G401 (cell line): ENCODE data around the gene S100A1. TPM values are rescaled to one million over a fixed set of nuclear protein-coding genes. Genes with fewer than 3 reads are reported as not detected.
A peak's percentile ranks its signal among the peaks of the same experiment; 100 is the strongest.
"Not testable (repeated sequence)": the region's sequence is repeated elsewhere in the genome, so short reads cannot be mapped to it uniquely, and the experiment has no call there.

ENCODE experiments used
- DNase-seq: peaks from one replicate; pipeline ENCODE4 v3.0.0-alpha.2; 2015; ENCODE audit warnings: low spot score
- in situ Hi-C: cut with HindIII; loops from 2 replicates; pipeline ENCODE4 v1.10.0; 2016; ENCODE audit warnings: low sequenced_read_pairs, mixed read lengths
- total RNA-seq: library from RNA; depleted of rRNA; stranded (reverse); fragments of >200 nt; shearing (Covaris generic); gene quantifications from 2 replicates; pipeline ENCODE4 v1.2.3, GENCODE V29; 2014; rRNA removed

Gene S100A1
- 132 and 195 TPM in 2 replicates for total RNA-seq

DNA sequence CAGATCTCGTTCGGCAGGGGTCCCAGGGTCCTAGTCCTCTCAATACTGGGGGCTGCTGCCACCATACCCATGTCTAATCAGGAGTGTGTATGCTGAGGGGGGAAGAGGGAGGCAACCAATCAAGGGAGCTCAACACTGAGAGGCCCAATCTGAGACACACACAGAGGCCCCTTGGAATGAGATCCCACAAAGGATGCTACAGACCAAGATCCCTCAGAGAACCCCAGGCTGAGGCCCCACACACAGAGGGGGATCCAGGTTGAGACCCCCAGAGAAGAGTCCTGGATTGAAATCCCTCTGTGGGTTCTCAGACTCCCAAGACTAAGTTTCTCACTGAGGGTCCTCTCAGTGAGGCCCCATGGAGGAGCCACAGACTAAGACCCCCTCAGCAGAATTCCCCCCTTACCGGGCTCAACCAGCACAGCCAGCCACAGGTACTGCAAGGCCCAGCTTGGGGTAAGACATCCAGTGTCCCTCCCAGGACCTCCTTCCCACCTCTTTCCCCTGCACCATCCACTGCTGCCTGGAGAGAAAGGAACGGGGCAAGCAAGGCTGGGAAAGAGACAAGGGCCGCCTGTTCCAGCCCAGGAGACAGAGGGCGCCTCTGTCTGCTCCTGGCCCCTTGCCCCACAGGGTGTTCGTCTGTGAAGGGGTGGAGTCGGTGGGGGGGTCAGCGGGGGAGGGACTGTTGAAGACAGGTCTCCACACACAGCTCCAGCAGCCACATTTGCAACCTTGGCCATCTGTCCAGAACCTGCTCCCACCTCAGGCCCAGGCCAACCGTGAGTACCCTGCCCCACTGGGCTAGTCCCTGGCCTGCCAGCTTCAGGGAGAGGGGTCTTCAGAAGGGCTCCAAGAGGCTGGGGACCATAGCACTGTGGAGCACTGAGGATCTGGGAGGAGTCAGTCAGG is at the start of gene S100A1:
Gene S100A1, plus strand, starts transcription at position 720 of the 912 bp plus-strand sequence. CDS start 2,088 bp downstream, outside the sequence.
- peak; percentile 41 for DNase-seq
- in situ Hi-C loops: no loop called here

DNA sequence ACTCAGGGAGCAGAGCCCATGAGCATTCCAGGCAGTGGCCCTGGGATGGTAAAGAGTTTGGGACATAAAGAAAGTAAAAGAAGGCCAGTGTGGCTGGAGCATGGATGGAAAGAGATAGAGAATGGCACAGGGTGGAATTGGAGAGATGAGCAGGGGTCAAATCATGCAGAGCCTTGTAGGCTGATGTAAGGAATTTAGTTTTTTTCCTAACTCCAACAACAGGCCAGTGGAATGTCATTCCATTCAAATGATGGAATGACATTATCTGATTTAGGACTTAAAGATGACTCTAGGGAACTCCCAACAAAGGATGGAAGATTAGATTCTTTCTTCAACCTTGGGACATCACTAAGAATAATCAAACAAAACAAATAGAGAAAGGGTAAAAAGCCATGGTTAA is 49.7 kb upstream of the S100A1 start:
- in situ Hi-C loops: loop anchor here (25.0 kb wide), 1 partner anchor 216 kb away; the partner anchor contains the start of gene S100A9
- DNase-seq: no peak

DNA sequence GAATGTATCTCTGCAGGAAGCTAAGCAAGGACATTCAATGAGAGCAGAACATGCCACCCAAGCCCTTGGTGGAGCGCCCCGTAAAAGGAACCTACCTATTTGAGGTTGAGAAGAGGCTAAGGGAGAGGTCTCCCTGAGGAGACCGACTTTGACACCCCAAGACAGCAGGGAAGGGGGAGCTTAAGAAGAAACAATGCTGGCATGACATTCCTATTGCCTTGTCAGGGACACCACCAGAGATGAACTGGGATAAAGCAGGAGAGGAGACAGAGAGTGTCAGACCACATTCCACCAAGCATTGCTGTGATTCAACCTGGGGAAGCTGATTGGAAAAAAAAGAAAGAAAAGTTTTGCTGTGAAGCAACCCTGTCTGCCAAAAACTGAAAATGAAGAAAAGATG is 49.3 kb upstream of the S100A1 start:
- no peak for DNase-seq
- in situ Hi-C loops: loop anchor here (25.0 kb wide), 1 partner anchor 217 kb away; the partner anchor contains the start of gene S100A9

DNA sequence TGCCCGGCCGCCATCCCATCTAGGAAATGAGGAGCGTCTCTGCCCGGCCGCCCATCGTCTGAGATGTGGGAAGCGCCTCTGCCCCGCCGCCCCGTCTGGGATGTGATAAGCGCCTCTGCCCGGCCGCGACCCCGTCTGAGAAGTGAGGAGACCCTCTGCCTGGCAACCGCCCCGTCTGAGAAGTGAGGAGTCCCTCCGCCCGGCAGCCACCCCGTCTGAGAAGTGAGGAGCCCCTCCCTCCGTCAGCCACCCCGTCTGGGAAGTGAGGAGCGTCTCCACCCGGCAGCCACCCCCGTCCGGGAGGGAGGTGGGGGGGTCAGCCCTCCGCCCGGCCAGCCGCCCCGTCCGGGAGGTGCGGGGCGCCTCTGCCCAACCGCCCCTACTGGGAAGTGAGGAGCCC is 45.4 kb upstream of the S100A1 start:
- not testable (repeated sequence) for DNase-seq
- in situ Hi-C loops: loop anchor here (25.0 kb wide), 1 partner anchor 221 kb away; the partner anchor contains the start of gene S100A9

DNA sequence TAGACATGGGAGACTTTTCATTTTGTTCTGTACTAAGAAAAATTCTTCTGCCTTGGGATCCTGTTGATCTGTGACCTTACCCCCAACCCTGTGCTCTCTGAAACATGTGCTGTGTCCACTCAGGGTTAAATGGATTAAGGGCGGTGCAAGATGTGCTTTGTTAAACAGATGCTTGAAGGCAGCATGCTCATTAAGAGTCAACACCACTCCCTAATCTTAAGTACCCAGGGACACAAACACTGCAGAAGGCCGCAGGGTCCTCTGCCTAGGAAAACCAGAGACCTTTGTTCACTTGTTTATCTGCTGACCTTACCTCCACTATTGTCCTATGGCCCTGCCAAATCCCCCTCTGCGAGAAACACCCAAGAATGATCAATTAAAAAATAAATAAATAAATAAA is 44.7 kb upstream of the S100A1 start:
- in situ Hi-C loops: loop anchor here (25.0 kb wide), 1 partner anchor 221 kb away; the partner anchor contains the start of gene S100A9
- DNase-seq: not testable (repeated sequence)

DNA sequence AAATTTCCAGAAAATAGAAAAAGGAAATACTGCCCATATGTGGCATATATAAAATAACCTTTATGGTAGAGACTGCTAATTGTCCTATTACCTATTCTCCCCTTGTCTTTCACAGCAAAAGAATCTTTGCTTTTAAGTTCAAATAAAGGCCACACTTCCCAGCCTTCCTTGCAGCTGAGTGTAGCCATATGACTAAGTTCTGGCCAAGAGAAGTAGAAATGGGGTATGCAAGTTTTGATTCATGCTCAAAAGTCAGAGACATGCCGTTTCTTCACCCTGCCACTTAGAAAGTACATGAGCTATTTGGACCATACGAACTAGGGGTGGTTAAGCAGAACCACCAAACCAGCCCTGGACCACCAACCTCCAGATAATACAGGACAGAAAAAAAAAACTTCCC is 44.3 kb upstream of the S100A1 start:
- in situ Hi-C loops: loop anchor here (25.0 kb wide), 1 partner anchor 222 kb away; the partner anchor contains the start of gene S100A9
- no peak for DNase-seq

DNA sequence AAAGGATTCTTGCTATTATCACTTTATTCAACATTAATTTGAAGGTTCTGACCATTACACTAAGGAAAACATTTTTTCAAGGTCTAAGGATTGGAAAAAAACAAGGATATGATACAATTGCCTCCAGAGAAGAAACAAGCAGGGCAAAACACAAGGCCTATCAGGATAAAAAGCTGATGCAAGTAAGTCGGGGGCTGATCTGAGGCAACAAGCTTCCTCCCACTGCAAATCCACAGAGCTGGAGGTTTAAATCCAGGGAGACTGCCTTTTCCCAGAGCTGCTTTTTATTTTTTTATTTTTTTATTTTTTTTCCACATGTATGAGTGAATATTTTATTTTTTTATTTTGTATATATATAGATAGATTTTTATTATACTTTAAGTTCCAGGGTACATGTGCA is 43.2 kb upstream of the S100A1 start:
- in situ Hi-C loops: loop anchor here (25.0 kb wide), 1 partner anchor 223 kb away; the partner anchor contains the start of gene S100A9
- DNase-seq: no peak

DNA sequence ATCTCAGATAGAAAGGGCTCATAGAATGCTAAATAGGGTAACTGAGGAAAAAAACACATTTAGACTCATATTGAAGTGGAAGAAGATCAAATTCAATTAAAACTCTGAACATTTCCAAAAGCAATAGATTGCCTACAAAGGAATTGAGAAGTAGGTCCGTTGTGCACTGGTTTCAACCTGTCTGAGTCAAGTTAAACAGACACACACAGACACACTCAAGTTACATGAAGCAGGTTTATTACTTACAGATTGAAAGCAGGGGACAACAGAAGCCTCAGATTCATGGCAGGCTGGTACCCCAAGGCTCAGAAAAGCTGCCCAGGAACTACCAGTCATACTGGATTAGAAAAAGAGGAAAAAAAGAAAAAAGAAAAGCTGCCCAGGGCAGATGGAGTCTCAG is 41.9 kb upstream of the S100A1 start:
- in situ Hi-C loops: loop anchor here (25.0 kb wide), 1 partner anchor 224 kb away; the partner anchor contains the start of gene S100A9
- no peak for DNase-seq

DNA sequence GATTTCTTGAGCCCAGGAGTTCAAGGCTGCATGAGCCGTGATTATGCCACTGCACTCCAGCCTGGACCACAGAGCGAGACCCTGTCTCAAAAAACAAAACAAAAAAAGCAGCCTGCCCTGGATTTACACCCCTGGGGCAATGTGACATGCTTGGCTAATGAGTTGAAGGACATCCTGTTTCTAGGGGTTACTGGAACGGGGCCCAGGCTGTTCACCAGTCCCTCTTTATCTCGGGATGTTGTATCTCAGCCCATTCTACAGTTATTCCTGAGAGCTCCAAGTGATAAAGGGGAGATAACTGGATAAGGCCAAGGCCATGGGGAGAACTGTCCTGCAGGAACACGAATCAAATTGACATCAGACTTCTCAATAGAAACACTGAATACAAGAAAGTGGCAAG is 40.9 kb upstream of the S100A1 start:
- no peak for DNase-seq
- in situ Hi-C loops: loop anchor here (25.0 kb wide), 1 partner anchor 225 kb away; the partner anchor contains the start of gene S100A9

DNA sequence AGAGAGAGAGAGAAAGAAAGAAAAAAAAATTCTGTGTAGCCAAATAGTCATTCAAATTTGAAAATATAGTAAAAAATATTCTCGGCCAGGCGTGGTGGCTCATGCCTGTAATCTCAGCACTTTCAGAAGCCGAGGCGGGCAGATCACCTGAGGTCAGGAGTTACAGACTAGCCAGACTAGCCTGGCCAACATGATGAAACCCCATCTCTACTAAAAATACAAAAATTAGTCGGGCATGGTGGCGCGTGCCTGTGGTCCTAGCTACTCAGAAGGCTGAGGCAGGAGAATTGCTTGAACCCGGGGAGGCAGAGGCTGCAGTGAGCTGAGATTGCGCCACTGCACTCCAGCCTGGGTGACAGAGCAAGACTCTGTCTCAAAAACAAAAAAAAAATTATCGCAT is 40.2 kb upstream of the S100A1 start:
- not testable (repeated sequence) for DNase-seq
- in situ Hi-C loops: loop anchor here (25.0 kb wide), 1 partner anchor 226 kb away; the partner anchor contains the start of gene S100A9

DNA sequence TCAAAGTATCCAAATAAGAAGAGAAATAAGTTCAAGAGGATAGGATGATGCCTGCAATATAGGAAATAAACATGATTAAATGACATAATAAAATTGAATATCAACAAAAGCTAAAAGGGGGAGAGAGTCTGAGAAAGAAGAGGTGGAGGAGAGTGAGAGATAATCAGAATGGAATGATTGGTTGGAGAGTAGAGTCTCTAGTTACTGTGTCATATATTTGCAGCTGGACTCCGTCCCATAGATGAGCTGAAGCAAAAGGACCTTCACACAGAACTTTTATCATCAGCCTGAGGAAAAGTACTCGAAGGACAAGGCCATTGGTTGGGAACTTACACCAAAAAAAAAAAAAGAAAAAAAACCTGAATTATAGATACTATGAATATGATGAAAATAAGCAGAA is 39.8 kb upstream of the S100A1 start:
- DNase-seq: no peak
- in situ Hi-C loops: loop anchor here (25.0 kb wide), 1 partner anchor 226 kb away; the partner anchor contains the start of gene S100A9

DNA sequence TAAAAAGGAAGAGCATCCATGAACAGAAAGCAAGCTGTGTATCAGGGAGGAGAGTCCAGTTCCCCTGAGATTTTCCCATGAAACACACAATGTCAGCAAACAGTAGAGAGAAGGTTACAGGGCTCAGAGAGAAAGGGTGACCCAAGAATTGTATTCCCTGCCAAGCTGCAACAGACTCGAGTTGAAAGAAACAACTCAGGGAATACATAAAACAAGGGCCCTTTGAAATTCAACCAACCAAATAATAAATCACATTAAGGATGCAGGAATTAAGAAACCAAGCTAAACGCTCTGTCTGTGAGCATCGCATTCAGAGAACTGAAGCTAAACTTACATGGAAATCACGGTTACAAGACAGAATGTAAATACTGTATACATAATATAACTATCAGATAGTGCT is 35.5 kb upstream of the S100A1 start:
- in situ Hi-C loops: loop anchor here (25.0 kb wide), 1 partner anchor 230 kb away; the partner anchor contains the start of gene S100A9
- DNase-seq: peak; percentile 25

DNA sequence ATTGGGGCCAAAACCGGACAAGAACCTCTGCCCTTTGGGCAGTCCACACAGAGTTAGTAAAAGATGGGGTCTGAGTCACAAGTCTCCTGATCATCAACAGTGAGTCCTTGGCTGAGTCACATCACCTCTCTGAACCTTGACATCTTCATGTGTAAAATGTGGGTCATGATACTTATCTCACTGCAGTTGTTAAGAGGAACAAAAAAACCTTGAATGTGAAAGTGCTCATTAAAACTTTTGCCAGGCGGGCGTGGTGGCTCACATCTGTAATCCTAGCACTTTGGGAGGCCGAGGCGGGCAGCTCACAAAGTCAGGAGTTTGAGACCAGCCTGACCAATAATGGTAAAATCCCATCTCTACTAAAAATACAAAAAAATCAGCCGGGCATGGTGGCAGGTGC is 31.0 kb upstream of the S100A1 start:
- in situ Hi-C loops: loop anchor here (25.0 kb wide), 1 partner anchor 235 kb away; the partner anchor contains the start of gene S100A9
- no peak for DNase-seq

DNA sequence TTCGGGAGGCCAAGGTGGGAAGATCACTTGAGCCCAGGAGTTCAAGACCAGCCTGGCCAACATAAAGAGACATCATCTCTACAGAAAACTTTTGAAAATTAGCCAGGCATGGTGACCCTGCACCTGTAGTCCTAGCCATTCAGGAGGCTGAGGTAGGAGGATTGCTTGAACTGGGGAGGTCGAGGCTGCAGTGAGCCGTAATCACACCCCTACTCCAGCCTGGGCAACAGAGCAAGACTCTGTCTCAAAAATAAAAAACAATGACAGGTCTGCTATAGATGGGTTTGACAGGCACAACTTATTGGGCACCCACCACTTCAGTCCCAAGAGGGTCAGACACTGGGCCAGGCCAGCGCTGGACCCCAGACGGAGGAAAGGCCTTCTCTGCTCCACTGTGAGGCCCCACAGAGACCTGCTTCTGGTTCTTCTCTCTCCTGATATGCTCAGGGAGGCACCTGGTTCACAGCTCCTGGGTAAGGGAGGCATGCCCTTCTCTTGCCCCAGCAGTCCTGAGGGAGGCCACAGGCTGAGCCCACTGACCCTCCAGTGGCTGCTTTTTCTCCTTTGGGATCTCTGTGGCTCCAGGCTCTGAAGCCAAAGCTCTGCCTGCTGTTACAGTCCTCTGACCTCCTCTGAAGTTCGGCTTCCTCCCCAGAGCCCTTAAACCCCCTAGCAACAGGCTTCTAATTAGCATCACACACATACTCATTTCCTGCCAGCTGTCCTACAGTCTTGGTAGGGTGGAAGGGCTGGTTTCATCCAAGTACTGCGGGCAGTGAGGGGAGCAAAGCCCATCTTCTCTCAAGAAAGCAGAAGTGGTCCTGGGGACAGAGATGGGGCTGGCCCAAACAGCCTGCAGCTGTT is 29.7 kb upstream of the S100A1 start:
- in situ Hi-C loops: loop anchor here (25.0 kb wide), 1 partner anchor 236 kb away; the partner anchor contains the start of gene S100A9
- no peak for DNase-seq

DNA sequence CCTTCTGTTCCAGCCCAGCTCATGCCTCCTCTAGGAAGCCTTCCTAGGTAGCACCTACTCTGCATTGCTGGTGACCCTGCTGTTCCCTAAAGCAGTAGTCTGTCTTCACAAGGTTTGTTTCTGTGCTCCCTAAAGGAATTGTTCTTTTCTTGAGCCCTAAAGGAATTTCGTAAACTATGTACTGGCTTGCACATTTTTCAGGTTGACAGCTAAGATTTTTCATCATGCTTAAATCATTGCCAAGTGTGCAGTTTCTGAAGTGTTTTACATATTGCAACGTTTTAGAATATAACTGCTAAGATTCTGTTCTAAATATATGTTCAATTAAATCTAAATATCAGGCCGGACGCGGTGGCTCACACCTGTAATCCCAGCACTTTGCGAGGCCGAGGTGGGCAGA is 28.4 kb upstream of the S100A1 start:
- no peak for DNase-seq
- in situ Hi-C loops: loop anchor here (25.0 kb wide), 1 partner anchor 238 kb away; the partner anchor contains the start of gene S100A9

DNA sequence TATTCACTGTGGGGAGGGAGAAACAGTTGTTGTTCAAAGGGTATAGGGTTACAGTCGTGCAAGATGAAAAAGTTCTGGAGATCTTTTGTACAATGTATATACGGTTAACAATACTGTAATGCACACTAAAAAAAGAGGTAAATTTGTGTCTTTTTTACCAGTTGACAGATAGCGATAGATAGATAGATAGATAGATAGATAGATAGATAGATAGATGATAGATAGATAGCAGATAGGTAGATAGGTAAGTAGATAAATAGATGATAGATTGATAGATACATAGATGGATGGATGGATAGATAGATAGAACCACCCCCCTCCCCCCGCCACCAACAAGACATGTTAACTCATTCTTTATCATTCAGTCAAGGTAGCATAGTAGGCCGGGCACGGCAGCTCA is 25.5 kb upstream of the S100A1 start:
- in situ Hi-C loops: no loop called here
- DNase-seq: no peak

DNA sequence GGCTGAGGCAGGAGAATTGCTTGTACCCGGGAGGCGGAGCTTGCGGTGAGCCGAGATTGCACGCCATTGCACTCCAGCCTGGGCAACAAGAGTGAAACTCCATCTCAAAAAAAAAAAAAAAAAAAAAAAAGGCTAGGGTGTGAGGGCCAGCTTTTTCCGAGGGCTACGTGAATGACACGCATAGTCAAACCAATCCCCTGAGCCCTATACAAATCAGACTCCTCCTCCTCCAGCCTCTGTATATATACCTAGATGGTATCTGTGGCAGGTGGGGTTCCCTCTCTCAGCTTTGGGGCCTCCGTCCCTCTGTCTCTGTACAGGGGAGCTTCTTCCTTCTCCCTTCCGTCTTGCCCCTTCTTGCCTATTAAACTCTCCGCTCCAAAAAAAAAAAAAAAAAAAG is 22.0 kb upstream of the S100A1 start:
- DNase-seq: no peak
- in situ Hi-C loops: no loop called here

DNA sequence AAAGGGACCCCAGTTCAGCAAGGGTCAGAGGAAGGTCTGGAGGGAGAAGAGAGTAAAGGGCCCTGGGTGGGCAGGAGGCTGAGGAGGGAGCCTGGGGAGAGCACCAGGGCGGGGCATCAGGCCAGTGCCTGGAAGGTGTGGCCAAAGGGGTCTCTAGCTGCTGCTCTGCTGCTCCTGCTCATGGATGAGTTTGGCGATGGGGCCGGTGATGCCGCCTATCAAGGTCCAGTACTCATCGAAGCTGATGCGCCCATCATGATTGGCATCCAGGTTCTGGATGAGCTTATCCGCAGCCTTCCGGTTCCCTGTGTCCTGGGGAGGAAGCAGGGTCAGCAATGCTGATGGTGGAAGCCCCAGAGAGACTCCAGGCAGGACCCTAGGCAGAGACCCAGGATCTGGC is 20.9 kb upstream of the S100A1 start:
- in situ Hi-C loops: no loop called here
- DNase-seq: no peak
